Skin epidermis (tissue), 12 donors: ENCODE results near the gene SCN9A.

Source experiments
- H3K27ac ChIP-seq, 21 experiments: fragments of 200-600 bp; sonication (generic) in 11 of 21; one replicate each; pipeline ENCODE4 v1.5.0; 2020; ENCODE audit warnings: mild to moderate bottlenecking in 3 of 21, inconsistent platforms in 2 of 21, moderate library complexity in 2 of 21
- H3K4me3 ChIP-seq, 7 experiments: fragments of 200-600 bp; sonication (generic) in 2 of 7; one replicate each; pipeline ENCODE4 v1.5.0; 2020; ENCODE audit warnings: inconsistent platforms in 2 of 7, mild to moderate bottlenecking in 2 of 7, moderate library complexity in 1 of 7

The SCN9A gene

GRCh38 chr2:166147883-166148282 lies 227.9 kb downstream of the SCN9A start:
- Histone ChIP-seq H3K4me3 (no peak overlapping the region), H3K27ac (no peak overlapping the region)
